HepG2 (cell line): Measurements from ENCODE around the gene C19orf85. TPM values are rescaled to one million over a fixed set of nuclear protein-coding genes. Genes with fewer than 3 reads are reported as not detected.

ENCODE experiments used
- ATAC-seq: fragments of 200-7000 bp; cut with Tn5 transposase; 3 replicates; pipeline ENCODE4 v1.9.1; 2020; ENCODE audit warnings: mild to moderate bottlenecking, moderate library complexity
- BruUV-seq: library from RNA; stranded (reverse); fragments of 400-500 nt; replicated peaks from 2 replicates; lab custom pipeline; 2021; lab: Mats Ljungman, UMichigan
- CTCF ChIA-PET: fragments of 300-600 bp; formaldehyde crosslinking; extraction: SDS; loops from one replicate; lab custom pipeline; 2021; ENCODE audit warnings: low total read pairs, inconsistent platforms, low intra/inter-chr PET ratio; lab: Yijun Ruan, JAX
- POLR2A ChIA-PET: fragments of 350-600 bp; sonication (Branson Sonifier 250); formaldehyde crosslinking; loops from one replicate; lab custom pipeline; 2020; ENCODE audit warnings: antibody characterized with exemption, inconsistent platforms; lab: Yijun Ruan, JAX
- DNase-seq: peaks from one replicate; pipeline ENCODE4 v3.0.0-alpha.2; 2015; ENCODE audit warnings: low spot score
- FAIRE-seq: peaks from 3 replicates; lab custom pipeline; 2011; peaks lifted over from hg19 to GRCh38; lab: Jason Lieb, UNC
- H2AFZ ChIP-seq: one replicate; pipeline ENCODE4 v1.6.1; 2011; ENCODE audit warnings: low read length, inconsistent platforms
- H3K27ac ChIP-seq: fragments of 300-600 bp; 3 replicates; pipeline ENCODE4 v1.8.0; 2011; ENCODE audit warnings: mixed run types, mild to moderate bottlenecking, mixed read lengths, low read length, inconsistent platforms; ENCODE audit not compliant: insufficient read depth; ENCODE audit errors: extremely low read length
- H3K27me3 ChIP-seq, 2 experiments: fragments of 200-600 bp in 1 of 2; 2 replicates in 1 of 2; 3 replicates in 1 of 2; pipeline versions ENCODE4 v1.6.0 to v1.8.0; 2011; ENCODE audit warnings: low read length in 2 of 2, mild to moderate bottlenecking in 2 of 2, moderate library complexity in 2 of 2, inconsistent platforms in 1 of 2; ENCODE audit not compliant: insufficient read depth in 2 of 2, control insufficient read depth in 1 of 2
- H3K36me3 ChIP-seq, 2 experiments: fragments of 200-600 bp in 1 of 2; replicated peaks in 1 of 2; 2 replicates in 1 of 2; 3 replicates in 1 of 2; pipeline versions ENCODE4 v1.5.1 to v1.8.0; 2011; ENCODE audit warnings: low read length in 2 of 2, inconsistent platforms in 1 of 2; ENCODE audit not compliant: insufficient read depth in 2 of 2, control insufficient read depth in 1 of 2
- H3K4me1 ChIP-seq: 2 replicates; pipeline ENCODE4 v1.5.1; 2012; ENCODE audit warnings: low read length, inconsistent platforms; ENCODE audit not compliant: insufficient read depth
- H3K4me2 ChIP-seq: 2 replicates; pipeline ENCODE4 v1.6.0; 2011; ENCODE audit warnings: low read depth, low read length, inconsistent platforms
- H3K4me3 ChIP-seq, 3 experiments: fragments of 200-600 bp in 1 of 3; sonication (generic), shearing (Covaris generic) in 1 of 3; replicated peaks in 1 of 3; 2 replicates each; pipeline ENCODE4 v1.5.1; 2011 to 2016; ENCODE audit warnings: low read length in 3 of 3, inconsistent platforms in 2 of 3, low read depth in 2 of 3, mild to moderate bottlenecking in 2 of 3, control low read depth in 1 of 3, mixed read lengths in 1 of 3; ENCODE audit not compliant: insufficient read depth in 1 of 3
- H3K79me2 ChIP-seq: one replicate; pipeline ENCODE4 v1.6.1; 2011; ENCODE audit warnings: low read length, inconsistent platforms; ENCODE audit not compliant: insufficient read depth
- H3K9ac ChIP-seq: 2 replicates; pipeline ENCODE4 v1.6.0; 2011; ENCODE audit warnings: mild to moderate bottlenecking, low read depth, low read length, inconsistent platforms; ENCODE audit not compliant: insufficient read depth
- H3K9me3 ChIP-seq: 2 replicates; pipeline ENCODE4 v1.5.1; 2012; ENCODE audit warnings: mild to moderate bottlenecking, low read length
- H4K20me1 ChIP-seq: 2 replicates; pipeline ENCODE4 v1.6.0; 2011; ENCODE audit warnings: inconsistent platforms, mild to moderate bottlenecking, low read length, moderate library complexity; ENCODE audit not compliant: insufficient read depth
- ARNT ChIP-seq: fragments of 450-650 bp; IDR thresholded peaks from 2 replicates; pipeline ENCODE4 v1.6.1; 2017
- CENPX ChIP-seq: sonication (generic); formaldehyde crosslinking; IDR thresholded peaks from 2 replicates; pipeline ENCODE4 v1.9.0; 2021; ENCODE audit warnings: mild to moderate bottlenecking, missing genetic modification reagents, moderate library complexity
- CREB1 ChIP-seq, 2 experiments: fragments of 450-650 bp in 1 of 2; IDR thresholded peaks; 2 replicates each; pipeline ENCODE4 v1.6.1; 2016 to 2017; ENCODE audit warnings: control low read depth in 1 of 2, mild to moderate bottlenecking in 1 of 2, missing compliant biosample characterization in 1 of 2, missing genetic modification characterization in 1 of 2
- ELF1 ChIP-seq: sonication (generic); formaldehyde crosslinking; IDR thresholded peaks from 2 replicates; pipeline ENCODE4 v1.4.0; 2020; ENCODE audit warnings: missing genetic modification reagents
- FOXK2 ChIP-seq: fragments of 450-650 bp; IDR thresholded peaks from 2 replicates; pipeline ENCODE4 v1.6.1; 2016
- GABPA ChIP-seq, 2 experiments: IDR thresholded peaks; 2 replicates each; pipeline ENCODE4 v1.6.1; 2011 to 2016; ENCODE audit warnings: low read depth in 2 of 2, low read length in 1 of 2, missing biosample characterization in 1 of 2, missing genetic modification characterization in 1 of 2
- GABPB1 ChIP-seq: IDR thresholded peaks from 2 replicates; pipeline ENCODE4 v1.6.1; 2016; ENCODE audit warnings: mild to moderate bottlenecking, missing genetic modification reagents, moderate library complexity, missing compliant biosample characterization
- KAT8 ChIP-seq: IDR thresholded peaks from 2 replicates; pipeline ENCODE4 v1.6.1; 2016; ENCODE audit warnings: missing genetic modification reagents, missing compliant biosample characterization
- NR2C2 ChIP-seq: sonication (generic); formaldehyde crosslinking; IDR thresholded peaks from 2 replicates; pipeline ENCODE4 v1.4.0; 2020; ENCODE audit warnings: missing genetic modification reagents, mild to moderate bottlenecking, moderate library complexity, borderline replicate concordance
- SAP130 ChIP-seq: IDR thresholded peaks from 2 replicates; pipeline ENCODE4 v1.6.1; 2016; ENCODE audit warnings: low read depth
- TEAD3 ChIP-seq: optimal IDR thresholded peaks from 2 replicates; pipeline ENCODE3; 2016; ENCODE audit warnings: borderline replicate concordance
- ZFP62 ChIP-seq: sonication (generic); formaldehyde crosslinking; IDR thresholded peaks from 2 replicates; pipeline ENCODE4 v1.4.0; 2020; ENCODE audit warnings: missing genetic modification reagents
- ZFY ChIP-seq: sonication (generic); formaldehyde crosslinking; IDR thresholded peaks from 2 replicates; pipeline ENCODE4 v1.4.0; 2020; ENCODE audit warnings: missing genetic modification reagents
- ZNF10 ChIP-seq: sonication (generic); formaldehyde crosslinking; IDR thresholded peaks from 2 replicates; pipeline ENCODE4 v1.4.0; 2020; ENCODE audit warnings: mild to moderate bottlenecking, low read depth, missing genetic modification reagents, borderline replicate concordance
- ZNF17 ChIP-seq: sonication (generic); formaldehyde crosslinking; IDR thresholded peaks from 2 replicates; pipeline ENCODE4 v1.5.0; 2020; ENCODE audit warnings: mild to moderate bottlenecking, missing genetic modification reagents
- ZNF558 ChIP-seq: sonication (generic); formaldehyde crosslinking; IDR thresholded peaks from 2 replicates; pipeline ENCODE4 v1.9.0; 2022; ENCODE audit warnings: mild to moderate bottlenecking, missing genetic modification reagents, borderline replicate concordance
- ZNF629 ChIP-seq: sonication (generic); formaldehyde crosslinking; conservative IDR thresholded peaks from 2 replicates; pipeline ENCODE4 v1.5.0; 2020; ENCODE audit warnings: missing genetic modification reagents
- ZNF687 ChIP-seq: sonication (generic); formaldehyde crosslinking; IDR thresholded peaks from 2 replicates; pipeline ENCODE4 v1.5.1; 2020; ENCODE audit warnings: mild to moderate bottlenecking, missing genetic modification reagents, moderate library complexity
- ZNF75D ChIP-seq: sonication (generic); formaldehyde crosslinking; IDR thresholded peaks from 2 replicates; pipeline ENCODE4 v1.8.1; 2023; ENCODE audit warnings: missing genetic modification reagents, mild to moderate bottlenecking, borderline replicate concordance
- WGBS: methylation state at CpG from one replicate; pipeline ENCODE4 v1.1.6; 2017; ENCODE audit warnings: low lambda C conversion rate; 5-methylcytosine and 5-hydroxymethylcytosine counted together
- in situ Hi-C: cut with HindIII; loops from 2 replicates; pipeline ENCODE4 v1.10.0; 2017; ENCODE audit warnings: low pct_unique_long_range_greater_than_20kb; ENCODE audit not compliant: extremely low pct_ligation_motif_present
- intact Hi-C: fragments of 100-400 bp; cut with micrococcal nuclease; formaldehyde crosslinking; loops from one replicate; pipeline ENCODE4 v1.10.0; 2022; ENCODE audit not compliant: unreplicated experiment
- polyA plus RNA-seq, 8 experiments: library from polyadenylated mRNA; depleted of rRNA in 3 of 8; stranded (reverse) in 7 of 8; unstranded in 1 of 8; fragments of >200 nt; fragmentation: Illumina TruSeq in 4 of 8; extraction: Trizol in 4 of 8; gene quantifications; 2 replicates each; pipeline versions ENCODE4 v1.2.1 to v1.2.3, GENCODE V29; 2011 to 2016; ENCODE audit warnings: low read depth in 4 of 8, missing spikeins in 1 of 8, mixed read lengths in 1 of 8; ENCODE audit not compliant: insufficient read depth in 1 of 8
- total RNA-seq, 5 experiments: library from RNA; depleted of rRNA; stranded (reverse); fragments of >200 nt; fragmentation: Illumina TruSeq; extraction: Trizol; gene quantifications; 2 replicates each; pipeline ENCODE4 v1.2.3, GENCODE V29; 2016; ENCODE audit warnings: low read depth in 1 of 5

C19orf85 gene
- total and polyA plus RNA-seq, 2 of the 13 experiments (the other 11 are each of a cell fraction or from before 2014, with no cell fraction given) = not detected

- Histone ChIP-seq H3K79me2 (no peaks in the 10 kb centered on the region), H4K20me1 (no peaks in the 10 kb centered on the region), H3K4me1 (peaks cover 51% of the 10 kb centered on the region), H3K27me3 (no peaks in the 10 kb centered on the region; a peak in 2 of 5 replicates), H2AFZ (no peak overlapping the region), H3K36me3 (no peaks in the 10 kb centered on the region), H3K9ac (peak overlapping the region; percentile 22; the same call in 1 of the 2 replicates), H3K4me2 (peak overlapping the region; percentile 45; the same call in 1 of the 2 replicates), H3K27ac (no peak overlapping the region), H3K9me3 (no peaks in the 10 kb centered on the region), H3K4me3 (no peak overlapping the region; a peak in 1 of 6 replicates)
- TF ChIP-seq ZFP62 (no peak), SAP130 (CRISPR knock-in tag) (peak; percentile 24; the same call in 1 of the 2 replicates), ELF1 (CRISPR knock-in tag) (0 out of 2 replicates have a peak, but pooled peaks have one; percentile 26), ZNF17 (no peak), ZNF687 (peak; percentile 44), CENPX (no peak), ZNF558 (no peak), FOXK2 (no peak), GABPA (IDR thresholded peaks at IDR 0.05; ENCODE audit: low read depth, low read length) (peak; percentile 38), GABPA (CRISPR knock-in tag; IDR thresholded peaks at IDR 0.05; ENCODE audit: low read depth) (peak; percentile 84), ZNF629 (peak; percentile 90), GABPB1 (CRISPR knock-in tag) (peak; percentile 55), ZNF75D (CRISPR knock-in tag) (no peak), KAT8 (CRISPR knock-in tag) (peak; percentile 33; the same call in 1 of the 2 replicates), NR2C2 (CRISPR knock-in tag) (peak; percentile 77), CREB1 (IDR thresholded peaks at IDR 0.05) (no peak), CREB1 (CRISPR knock-in tag; IDR thresholded peaks at IDR 0.05) (peak; percentile 44), ZFY (peak; percentile 25; the same call in 1 of the 2 replicates), ZNF10 (CRISPR knock-in tag) (no peak), ARNT (no peak), TEAD3 (CRISPR knock-in tag) (peak; percentile 34)
- no peak for ATAC-seq
- in situ Hi-C loops = no loop called here
- intact Hi-C loops = no loop called here
- CTCF ChIA-PET = no interaction called here
- no TSS peak for BruUV-seq
- peak; percentile 55 for DNase-seq
- FAIRE-seq = no peak
- POLR2A ChIA-PET = interaction anchor here (1.4 kb wide), 1 partner anchor 11 kb away, joined by 4 read pairs; the partner anchor contains the start of gene ISOC2
- WGBS = 85% methylated on average over 4 of the region's 8 CpGs
Measured at GRCh38 chr19:55472463-55472862, 7.9 kb upstream of the C19orf85 start.
